Keratinocyte (primary cell): Measurements from ENCODE around the gene MARK1. TPM values are rescaled to one million over a fixed set of nuclear protein-coding genes. Genes with fewer than 3 reads are reported as not detected.

Experiments
- DNase-seq: peaks from one replicate; pipeline ENCODE4 v3.0.0-alpha.2; 2011; ENCODE audit warnings: low read depth, missing footprints, low spot score
- FAIRE-seq: peaks from 2 replicates; lab custom pipeline; 2011; peaks lifted over from hg19 to GRCh38; lab: Jason Lieb, UNC
- H2AFZ ChIP-seq: 2 replicates; pipeline ENCODE4 v1.6.0; 2012; ENCODE audit warnings: low read length, control low read depth, inconsistent platforms; ENCODE audit not compliant: control insufficient read depth
- H3K27ac ChIP-seq: 2 replicates; pipeline ENCODE4 v1.5.1; 2011; ENCODE audit warnings: low read length; ENCODE audit not compliant: control insufficient read depth, insufficient read depth
- H3K27me3 ChIP-seq: 3 replicates; pipeline ENCODE4 v1.6.0; 2011; ENCODE audit warnings: low read length; ENCODE audit not compliant: control insufficient read depth, insufficient read depth; ENCODE audit errors: extremely low read depth
- H3K36me3 ChIP-seq, 2 experiments: 2 replicates in 1 of 2; 3 replicates in 1 of 2; pipeline ENCODE4 v1.5.1; 2011; ENCODE audit warnings: low read length in 2 of 2, mild to moderate bottlenecking in 1 of 2; ENCODE audit not compliant: control insufficient read depth in 2 of 2, insufficient read depth in 2 of 2; ENCODE audit errors: extremely low read depth in 1 of 2
- H3K4me1 ChIP-seq: 3 replicates; pipeline ENCODE4 v1.5.1; 2011; ENCODE audit warnings: low read length; ENCODE audit not compliant: control insufficient read depth, insufficient read depth; ENCODE audit errors: extremely low read depth
- H3K4me2 ChIP-seq: 3 replicates; pipeline ENCODE4 v1.6.0; 2011; ENCODE audit warnings: low read depth, low read length; ENCODE audit not compliant: control insufficient read depth, insufficient read depth; ENCODE audit errors: extremely low read depth
- H3K4me3 ChIP-seq, 3 experiments: fragments of 200-600 bp in 1 of 3; sonication (generic) in 1 of 3; 2 replicates in 2 of 3; 3 replicates in 1 of 3; pipeline ENCODE4 v1.5.1; 2011 to 2016; ENCODE audit warnings: low read length in 3 of 3, mild to moderate bottlenecking in 3 of 3, control low read depth in 2 of 3, inconsistent platforms in 1 of 3, low read depth in 1 of 3, mixed read lengths in 1 of 3, mixed run types in 1 of 3, moderate library complexity in 1 of 3; ENCODE audit not compliant: control insufficient read depth in 2 of 3, insufficient read depth in 2 of 3; ENCODE audit errors: extremely low read depth in 1 of 3
- H3K79me2 ChIP-seq: 2 replicates; pipeline ENCODE4 v1.6.0; 2012; ENCODE audit warnings: low read length; ENCODE audit not compliant: control insufficient read depth, insufficient read depth
- H3K9ac ChIP-seq: 3 replicates; pipeline ENCODE4 v1.6.0; 2011; ENCODE audit warnings: low read length; ENCODE audit not compliant: control insufficient read depth, insufficient read depth; ENCODE audit errors: extremely low read depth
- H3K9me1 ChIP-seq: 3 replicates; pipeline ENCODE4 v1.6.0; 2011; ENCODE audit warnings: low read length; ENCODE audit not compliant: control insufficient read depth, insufficient read depth; ENCODE audit errors: extremely low read depth
- H3K9me3 ChIP-seq: 2 replicates; pipeline ENCODE4 v1.5.1; 2012; ENCODE audit warnings: low read depth, low read length; ENCODE audit not compliant: control insufficient read depth
- H4K20me1 ChIP-seq: 3 replicates; pipeline ENCODE4 v1.6.0; 2011; ENCODE audit warnings: low read length; ENCODE audit not compliant: control insufficient read depth, insufficient read depth; ENCODE audit errors: extremely low read depth
- CTCF ChIP-seq, 3 experiments: IDR thresholded peaks in 1 of 3; conservative IDR thresholded peaks in 1 of 3; optimal IDR thresholded peaks in 1 of 3; 2 replicates in 2 of 3; 3 replicates in 1 of 3; pipeline versions ENCODE3 to v1.5.1; 2011; ENCODE audit warnings: low read length in 3 of 3, mild to moderate bottlenecking in 3 of 3, moderate library complexity in 2 of 3, control low read depth in 1 of 3, inconsistent platforms in 1 of 3; ENCODE audit not compliant: insufficient read depth in 2 of 3; ENCODE audit errors: extremely low read depth in 1 of 3
- EZH2 ChIP-seq: IDR thresholded peaks from one replicate; pipeline ENCODE4 v1.6.1; 2012; ENCODE audit warnings: inconsistent platforms, mild to moderate bottlenecking, low read length, moderate library complexity
- dilution Hi-C: fragments of 300-500 bp; cut with MboI; formaldehyde crosslinking; loops from one replicate; pipeline ENCODE4 v1.7.0; 2020; ENCODE audit warnings: low sequenced_read_pairs; ENCODE audit not compliant: extremely low pct_ligation_motif_present
- polyA plus RNA-seq, 5 experiments: library from polyadenylated mRNA; depleted of rRNA in 3 of 5; stranded (reverse) in 3 of 5; stranded (forward) in 1 of 5; unstranded in 1 of 5; fragments of >200 nt; gene quantifications; 1 replicate in 1 of 5; 2 replicates in 3 of 5; 3 replicates in 1 of 5; pipeline versions ENCODE4 v1.2.1 to v1.2.3, GENCODE V29; 2011 to 2012; ENCODE audit warnings: missing spikeins in 2 of 5, low read depth in 1 of 5, low replicate concordance in 1 of 5

The MARK1 gene
- polyA plus RNA-seq, 1 donor (not counting 4 experiments of a cell fraction or from before 2014, with no cell fraction given), result 8.4 TPM

- H3K27me3 ChIP-seq, result no peaks in the 10 kb centered on the region
- TF ChIP-seq CTCF (optimal IDR thresholded peaks at IDR 0.05 in 1 of 3, IDR thresholded peaks at IDR 0.05 in 1 of 3, conservative IDR thresholded peaks at IDR 0.05 in 1 of 3; ENCODE audit: extremely low read depth in 1 of 3, insufficient read depth in 2 of 3, low read length in 3 of 3), result no peak
- TF ChIP-seq EZH2, result no peak
- FAIRE-seq, result no peak
- H3K36me3 ChIP-seq, result no peaks in the 10 kb centered on the region
- no peak overlapping the region for H2AFZ ChIP-seq
- peaks cover 5% of the 10 kb centered on the region for H3K4me1 ChIP-seq
- no peaks in the 10 kb centered on the region for H4K20me1 ChIP-seq
- no peak overlapping the region for H3K9ac ChIP-seq
- H3K9me1 ChIP-seq, result no peaks in the 10 kb centered on the region
- no peaks in the 10 kb centered on the region for H3K9me3 ChIP-seq
- H3K27ac ChIP-seq, result no peak overlapping the region
- no peaks in the 10 kb centered on the region for H3K79me2 ChIP-seq
- no peak overlapping the region for H3K4me2 ChIP-seq
- no peak overlapping the region for H3K4me3 ChIP-seq
- no peak for DNase-seq
- dilution Hi-C loops, result no loop called here
These were observed 42.1 kb upstream of the MARK1 start for GRCh38 chr1:220485791-220486190.

GRCh38 chr1:220487297-220487820 lies 40.6 kb upstream of the MARK1 start:
- Histone ChIP-seq H3K36me3 (no peaks in the 10 kb centered on the region), H4K20me1 (no peaks in the 10 kb centered on the region), H2AFZ (no peak overlapping the region), H3K4me1 (peaks cover 5% of the 10 kb centered on the region), H3K9me3 (no peaks in the 10 kb centered on the region), H3K27me3 (no peaks in the 10 kb centered on the region), H3K9me1 (no peaks in the 10 kb centered on the region), H3K4me3 (no peak overlapping the region), H3K4me2 (no peak overlapping the region), H3K79me2 (no peaks in the 10 kb centered on the region), H3K9ac (no peak overlapping the region), H3K27ac (peak overlapping the region; percentile 13)
- no peak for DNase-seq
- FAIRE-seq, result peak; percentile 81
- dilution Hi-C loops, result no loop called here
- TF ChIP-seq EZH2, result no peak
- no peak for TF ChIP-seq CTCF (optimal IDR thresholded peaks at IDR 0.05 in 1 of 3, IDR thresholded peaks at IDR 0.05 in 1 of 3, conservative IDR thresholded peaks at IDR 0.05 in 1 of 3; ENCODE audit: extremely low read depth in 1 of 3, insufficient read depth in 2 of 3, low read length in 3 of 3)
